ENCODE data around the gene PSTK.

GRCh38 chr10:122966879-122967278 lies 13.3 kb upstream of the PSTK start:
- TF ChIP-seq CTCF (IDR thresholded peaks at IDR 0.05) = no peak
- TF ChIP-seq ZFX (IDR thresholded peaks at IDR 0.05; ENCODE audit: borderline replicate concordance) = no peak

All from 22Rv1 (cell line).